HUES48 (cell line): Measurements from ENCODE around the gene RBFOX1.

Experiments used
- H3K27ac ChIP-seq: one replicate; pipeline ENCODE4 v1.7.0; 2013; ENCODE audit warnings: low read depth, low read length, inconsistent platforms
- H3K27me3 ChIP-seq: 2 replicates; pipeline ENCODE4 v1.6.1; 2013; ENCODE audit warnings: mild to moderate bottlenecking, low read length; ENCODE audit not compliant: control insufficient read depth, insufficient read depth
- H3K36me3 ChIP-seq: 2 replicates; pipeline ENCODE4 v1.6.1; 2013; ENCODE audit warnings: low read length; ENCODE audit not compliant: control insufficient read depth, insufficient read depth
- H3K4me1 ChIP-seq: 2 replicates; pipeline ENCODE4 v1.6.1; 2013; ENCODE audit warnings: mild to moderate bottlenecking, low read length; ENCODE audit not compliant: control insufficient read depth, insufficient read depth
- H3K4me3 ChIP-seq: 2 replicates; pipeline ENCODE4 v1.5.1; 2013; ENCODE audit warnings: mild to moderate bottlenecking, low read depth, low read length
- H3K9ac ChIP-seq: 2 replicates; pipeline ENCODE4 v1.6.1; 2013; ENCODE audit warnings: mild to moderate bottlenecking, low read depth, low read length, moderate library complexity
- H3K9me3 ChIP-seq: 2 replicates; pipeline ENCODE4 v1.6.1; 2013; ENCODE audit warnings: low read length; ENCODE audit not compliant: control insufficient read depth, insufficient read depth

The RBFOX1 gene

DNA sequence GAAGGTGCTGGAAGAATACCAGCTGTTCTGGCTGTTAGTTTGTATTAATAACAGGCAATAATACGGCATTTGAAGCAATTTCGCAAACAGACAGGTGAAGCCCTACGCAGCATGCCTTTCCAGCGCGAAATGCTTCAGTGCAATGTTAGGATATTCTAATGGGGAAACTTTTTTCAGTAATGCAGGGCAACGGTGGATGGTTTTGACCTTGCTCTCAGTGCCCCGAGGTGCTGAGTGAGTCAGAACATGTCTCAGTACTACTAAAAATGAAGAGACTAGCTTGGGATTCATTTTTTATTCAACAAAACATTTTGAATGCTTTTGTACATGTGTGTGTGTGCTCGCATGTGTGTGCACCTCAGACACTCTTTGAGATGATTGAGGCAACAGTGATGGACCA is 172.2 kb downstream of the RBFOX1 start:
- Histone ChIP-seq H3K9ac (no peak overlapping the region), H3K4me1 (peaks cover 6% of the 10 kb centered on the region; the same call in 1 of the 2 replicates), H3K36me3 (no peaks in the 10 kb centered on the region), H3K27ac (no peak overlapping the region), H3K9me3 (no peaks in the 10 kb centered on the region), H3K27me3 (no peaks in the 10 kb centered on the region), H3K4me3 (no peak overlapping the region)

DNA sequence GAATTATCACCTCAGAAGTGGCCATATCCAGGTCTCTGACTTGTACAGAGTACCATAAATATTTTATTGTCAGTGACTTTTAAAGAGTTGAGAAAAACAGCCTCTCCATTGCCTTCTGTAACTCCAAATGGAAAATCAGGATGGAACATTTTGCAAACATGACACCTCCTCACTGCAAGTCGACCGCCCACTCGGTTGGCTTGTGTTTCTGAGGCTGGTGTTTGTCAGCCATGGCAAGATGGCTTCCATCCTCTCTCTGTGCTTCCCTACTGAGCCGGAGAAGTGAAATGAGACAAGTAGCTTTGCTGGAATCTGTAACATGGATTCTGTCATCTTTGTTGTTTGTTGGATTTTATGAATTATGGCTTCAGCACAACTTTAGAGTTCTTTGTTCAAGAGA is 172.8 kb downstream of the RBFOX1 start:
- H3K36me3 ChIP-seq, result no peaks in the 10 kb centered on the region
- H3K27ac ChIP-seq, result no peak overlapping the region
- H3K9ac ChIP-seq, result no peak overlapping the region
- H3K4me1 ChIP-seq, result peaks cover 13% of the 10 kb centered on the region
- H3K9me3 ChIP-seq, result no peaks in the 10 kb centered on the region
- H3K27me3 ChIP-seq, result no peaks in the 10 kb centered on the region
- no peak overlapping the region for H3K4me3 ChIP-seq

DNA sequence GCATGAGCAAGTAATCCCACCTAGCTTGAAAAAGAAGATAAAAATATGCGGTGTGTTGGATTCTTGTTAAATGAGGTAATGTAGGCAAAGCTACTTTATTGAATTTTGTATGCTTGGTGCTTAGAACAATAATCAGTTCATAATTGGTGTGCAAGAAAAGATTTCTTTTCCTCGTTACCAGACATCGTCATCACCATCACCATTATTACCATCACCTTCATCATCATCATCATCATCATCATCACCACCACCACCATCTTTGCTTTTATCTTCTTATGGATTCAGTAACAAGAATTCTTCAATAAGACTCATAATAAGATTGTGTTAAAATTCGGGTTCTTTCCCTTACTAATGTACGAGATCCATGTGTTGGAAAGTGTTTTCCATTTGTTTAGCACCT is 173.7 kb downstream of the RBFOX1 start:
- no peaks in the 10 kb centered on the region for H3K36me3 ChIP-seq
- no peak overlapping the region for H3K4me3 ChIP-seq
- H3K4me1 ChIP-seq, result peaks cover 16% of the 10 kb centered on the region
- H3K27ac ChIP-seq, result no peak overlapping the region
- no peaks in the 10 kb centered on the region for H3K9me3 ChIP-seq
- H3K27me3 ChIP-seq, result no peaks in the 10 kb centered on the region
- no peak overlapping the region for H3K9ac ChIP-seq

- no peak overlapping the region for H3K27ac ChIP-seq
- H3K27me3 ChIP-seq, result no peaks in the 10 kb centered on the region
- H3K9ac ChIP-seq, result no peak overlapping the region
- peaks cover 13% of the 10 kb centered on the region for H3K4me1 ChIP-seq
- H3K9me3 ChIP-seq, result 0 out of 2 replicates have a peak, but pooled peaks cover 2% of the 10 kb centered on the region
- no peaks in the 10 kb centered on the region for H3K36me3 ChIP-seq
- H3K4me3 ChIP-seq, result no peak overlapping the region
These were observed 176.0 kb downstream of the RBFOX1 start for GRCh38 chr16:7508656-7509055.

- H3K27ac ChIP-seq, result no peak overlapping the region
- no peak overlapping the region for H3K4me3 ChIP-seq
- no peaks in the 10 kb centered on the region for H3K27me3 ChIP-seq
- peaks cover 13% of the 10 kb centered on the region for H3K4me1 ChIP-seq
- H3K9ac ChIP-seq, result no peak overlapping the region
- 0 out of 2 replicates have a peak, but pooled peaks cover 4% of the 10 kb centered on the region for H3K9me3 ChIP-seq
- H3K36me3 ChIP-seq, result no peaks in the 10 kb centered on the region
These were observed 177.4 kb downstream of the RBFOX1 start for GRCh38 chr16:7509963-7510601.

GRCh38 chr16:7511549-7512260 is 179.1 kb downstream of the RBFOX1 start:
- Histone ChIP-seq H3K4me3 (no peak overlapping the region), H3K27me3 (no peaks in the 10 kb centered on the region), H3K9ac (no peak overlapping the region), H3K27ac (no peak overlapping the region), H3K4me1 (peaks cover 13% of the 10 kb centered on the region), H3K9me3 (0 out of 2 replicates have a peak, but pooled peaks cover 4% of the 10 kb centered on the region), H3K36me3 (no peaks in the 10 kb centered on the region)

DNA sequence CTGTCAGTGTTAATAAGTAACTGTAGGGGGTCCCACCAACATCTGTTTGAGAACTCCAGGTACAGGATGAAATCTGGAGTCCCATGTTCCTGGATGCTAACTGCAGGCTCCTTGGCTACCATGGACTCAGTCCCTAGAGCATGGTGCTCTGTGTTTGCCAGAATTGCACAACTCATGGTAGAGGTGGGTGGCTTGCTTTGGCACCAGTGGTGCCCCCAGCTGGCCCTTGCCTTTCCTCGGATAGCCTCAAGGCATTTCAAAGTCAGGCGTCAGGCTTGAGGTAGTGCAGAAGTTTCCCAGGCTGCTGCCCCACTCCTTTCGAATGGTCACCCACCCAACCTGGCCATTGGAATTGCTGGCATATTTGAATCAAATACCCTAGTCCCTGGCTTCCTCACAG is 179.9 kb downstream of the RBFOX1 start:
- no peak overlapping the region for H3K4me3 ChIP-seq
- H3K27me3 ChIP-seq, result no peaks in the 10 kb centered on the region
- no peak overlapping the region for H3K9ac ChIP-seq
- no peaks in the 10 kb centered on the region for H3K36me3 ChIP-seq
- H3K27ac ChIP-seq, result no peak overlapping the region
- H3K9me3 ChIP-seq, result 0 out of 2 replicates have a peak, but pooled peaks cover 4% of the 10 kb centered on the region
- H3K4me1 ChIP-seq, result peaks cover 13% of the 10 kb centered on the region

DNA sequence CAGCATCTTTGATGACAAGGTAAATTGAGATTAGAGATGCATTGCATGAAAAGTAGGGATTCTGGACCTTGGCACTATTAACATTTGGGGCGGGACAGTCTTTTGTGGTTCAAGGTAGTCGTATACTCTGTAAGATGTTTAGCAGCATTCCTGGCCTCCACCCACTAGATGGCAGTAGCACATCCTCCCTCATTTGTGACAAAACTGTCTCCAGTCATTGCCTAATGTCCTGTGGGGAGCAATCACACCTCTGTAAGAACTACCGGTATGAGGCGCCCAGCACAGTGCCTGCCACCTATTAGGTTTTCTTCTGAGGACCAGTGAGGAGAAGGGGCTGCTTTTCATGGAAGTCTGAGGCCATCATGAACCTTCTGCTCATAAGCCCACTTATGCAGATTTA is 180.8 kb downstream of the RBFOX1 start:
- Histone ChIP-seq H3K9ac (no peak overlapping the region), H3K27me3 (no peaks in the 10 kb centered on the region), H3K4me1 (peaks cover 13% of the 10 kb centered on the region), H3K36me3 (no peaks in the 10 kb centered on the region), H3K4me3 (no peak overlapping the region), H3K9me3 (0 out of 2 replicates have a peak, but pooled peaks cover 4% of the 10 kb centered on the region), H3K27ac (no peak overlapping the region)

GRCh38 chr16:7515543-7515942 is 182.9 kb downstream of the RBFOX1 start:
- H3K9me3 ChIP-seq, result 0 out of 2 replicates have a peak, but pooled peaks cover 4% of the 10 kb centered on the region
- no peaks in the 10 kb centered on the region for H3K36me3 ChIP-seq
- H3K4me1 ChIP-seq, result peaks cover 4% of the 10 kb centered on the region
- no peak overlapping the region for H3K4me3 ChIP-seq
- no peak overlapping the region for H3K27ac ChIP-seq
- no peaks in the 10 kb centered on the region for H3K27me3 ChIP-seq
- no peak overlapping the region for H3K9ac ChIP-seq

- Histone ChIP-seq H3K36me3 (no peaks in the 10 kb centered on the region), H3K27me3 (no peaks in the 10 kb centered on the region), H3K27ac (no peak overlapping the region), H3K9ac (no peak overlapping the region), H3K4me1 (no peaks in the 10 kb centered on the region), H3K9me3 (0 out of 2 replicates have a peak, but pooled peaks cover 4% of the 10 kb centered on the region), H3K4me3 (no peak overlapping the region)
These were observed 184.9 kb downstream of the RBFOX1 start for GRCh38 chr16:7517496-7517895.

DNA sequence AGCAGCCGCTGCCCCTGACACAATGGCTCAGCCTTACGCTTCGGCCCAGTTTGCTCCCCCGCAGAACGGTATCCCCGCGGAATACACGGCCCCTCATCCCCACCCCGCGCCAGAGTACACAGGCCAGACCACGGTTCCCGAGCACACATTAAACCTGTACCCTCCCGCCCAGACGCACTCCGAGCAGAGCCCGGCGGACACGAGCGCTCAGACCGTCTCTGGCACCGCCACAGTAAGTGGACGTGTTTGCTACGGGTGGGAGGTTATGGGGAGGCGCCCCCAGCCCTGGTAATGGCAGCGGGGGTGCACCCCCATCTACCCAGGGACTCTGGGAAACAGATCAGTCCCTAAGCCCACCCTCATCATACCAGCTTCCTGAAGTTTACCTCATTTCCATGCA is 185.5 kb downstream of the RBFOX1 start:
- Histone ChIP-seq H3K9me3 (0 out of 2 replicates have a peak, but pooled peaks cover 4% of the 10 kb centered on the region), H3K27ac (no peak overlapping the region), H3K4me1 (no peaks in the 10 kb centered on the region), H3K4me3 (no peak overlapping the region), H3K27me3 (no peaks in the 10 kb centered on the region), H3K36me3 (no peaks in the 10 kb centered on the region), H3K9ac (no peak overlapping the region)
